ENCODE results near the gene BFSP2. TPM values are rescaled to one million over a fixed set of nuclear protein-coding genes. Genes with fewer than 3 reads are reported as not detected.

BFSP2 gene
- total RNA-seq, 4 donors from 2014 or later: 2.6 TPM; not detected in 3

- TF ChIP-seq CTCF (IDR thresholded peaks at IDR 0.05) (no peak), POLR2A (IDR thresholded peaks at IDR 0.05) (no peak), EP300 (IDR thresholded peaks at IDR 0.05) (no peak)
- H3K9me3 ChIP-seq: no peaks in the 10 kb centered on the region
- H3K27me3 ChIP-seq: peaks cover 0 to 9% of the 10 kb centered on the region in 2 donors
- H3K36me3 ChIP-seq: no peaks in the 10 kb centered on the region
- H3K27ac ChIP-seq: no peak overlapping the region
- WGBS, 2 donors: 58 to 60% methylated on average over 12 of the region's 12 CpGs
- H3K4me1 ChIP-seq: peaks cover 0 to 4% (median 0%) of the 10 kb centered on the region in 4 donors
- no peak overlapping the region for H3K4me3 ChIP-seq
- DNase-seq (ENCODE audit: low spot score in 2 of 2): no peak
Measured at GRCh38 chr3:133428552-133428951, 28.7 kb downstream of the BFSP2 start.

- no peak overlapping the region for H3K4me3 ChIP-seq
- no peaks in the 10 kb centered on the region for H3K36me3 ChIP-seq
- H3K9me3 ChIP-seq: no peaks in the 10 kb centered on the region
- peaks cover 0 to 9% of the 10 kb centered on the region in 2 donors for H3K27me3 ChIP-seq
- no peaks in the 10 kb centered on the region for H3K4me1 ChIP-seq
- no peak for TF ChIP-seq EP300 (IDR thresholded peaks at IDR 0.05)
- TF ChIP-seq POLR2A (IDR thresholded peaks at IDR 0.05): no peak
- TF ChIP-seq CTCF (IDR thresholded peaks at IDR 0.05): no peak
- H3K27ac ChIP-seq: no peak overlapping the region
- DNase-seq (ENCODE audit: low spot score in 2 of 2): no peak
Measured at GRCh38 chr3:133429063-133429462, 29.2 kb downstream of the BFSP2 start.

GRCh38 chr3:133439563-133439962, 39.7 kb downstream of the BFSP2 start:
- TF ChIP-seq EP300 (IDR thresholded peaks at IDR 0.05) (no peak), POLR2A (IDR thresholded peaks at IDR 0.05) (no peak), CTCF (IDR thresholded peaks at IDR 0.05) (no peak)
- H3K27me3 ChIP-seq: no peaks in the 10 kb centered on the region

GRCh38 chr3:133440652-133441051, 40.8 kb downstream of the BFSP2 start:
- WGBS, 2 donors: 66 to 94% methylated on average over 2 of the region's 2 CpGs
- Histone ChIP-seq H3K4me1 (no peaks in the 10 kb centered on the region), H3K4me3 (no peak overlapping the region), H3K9me3 (no peaks in the 10 kb centered on the region), H3K36me3 (no peaks in the 10 kb centered on the region), H3K27ac (no peak overlapping the region), H3K27me3 (no peaks in the 10 kb centered on the region)
- TF ChIP-seq CTCF (IDR thresholded peaks at IDR 0.05) (no peak), POLR2A (IDR thresholded peaks at IDR 0.05) (no peak)
- DNase-seq (ENCODE audit: low spot score in 2 of 2): no peak

More at GRCh38 chr3:133439563-133439962, 39.7 kb downstream of the BFSP2 start:
- no peak overlapping the region for H3K27ac ChIP-seq
- no peaks in the 10 kb centered on the region for H3K9me3 ChIP-seq
- 92 to 95% methylated on average over 2 of the region's 2 CpGs for WGBS, 2 donors
- DNase-seq (ENCODE audit: low spot score in 2 of 2): no peak
- no peak overlapping the region for H3K4me3 ChIP-seq
- no peaks in the 10 kb centered on the region for H3K36me3 ChIP-seq
- H3K4me1 ChIP-seq: no peaks in the 10 kb centered on the region

- WGBS, 2 donors: 56 to 61% methylated on average over 3 of the region's 3 CpGs
- TF ChIP-seq POLR2A (IDR thresholded peaks at IDR 0.05): no peak
- no peak for TF ChIP-seq CTCF (IDR thresholded peaks at IDR 0.05)
- no peak for TF ChIP-seq EP300 (IDR thresholded peaks at IDR 0.05)
- no peak for DNase-seq (ENCODE audit: low spot score in 2 of 2)
- Histone ChIP-seq H3K27me3 (no peaks in the 10 kb centered on the region), H3K4me1 (no peaks in the 10 kb centered on the region), H3K9me3 (no peaks in the 10 kb centered on the region), H3K4me3 (no peak overlapping the region), H3K27ac (no peak overlapping the region), H3K36me3 (no peaks in the 10 kb centered on the region)
Measured at GRCh38 chr3:133441867-133442270, 42.0 kb downstream of the BFSP2 start.

Data from tibial nerve (tissue), 4 donors.